ENCODE results near the gene RFX5. TPM values are rescaled to one million over a fixed set of nuclear protein-coding genes. Genes with fewer than 3 reads are reported as not detected.

Gene RFX5
- total and polyA plus RNA-seq, 4 donors: 5.2 to 17.5 (median 11.1) TPM

DNA sequence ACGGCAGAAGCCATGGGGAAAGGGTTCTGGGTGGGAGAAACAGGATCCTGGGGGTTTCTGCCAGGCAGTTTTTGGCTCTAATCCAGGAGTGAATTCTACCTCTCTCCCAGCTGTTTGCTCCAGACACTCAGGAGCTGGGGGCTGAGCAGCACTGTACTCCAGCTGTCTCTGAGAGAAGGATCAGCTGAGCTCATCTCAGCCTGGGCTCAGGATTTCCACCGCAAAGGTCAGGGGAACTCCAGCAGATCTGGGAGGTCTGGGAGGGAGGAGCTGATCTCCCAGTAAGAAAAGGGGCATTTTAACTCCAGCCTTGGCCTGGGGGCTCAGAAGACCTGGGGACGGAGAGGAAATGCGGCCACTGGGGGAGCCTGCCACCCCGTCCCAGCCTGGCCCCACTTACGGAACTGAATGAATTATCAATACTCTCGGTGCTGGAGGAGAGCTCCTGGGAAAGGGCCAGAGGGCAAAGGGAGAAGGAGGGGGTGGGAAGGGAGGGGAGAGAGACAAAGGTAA, 37.2 kb downstream of the RFX5 start (continued):
- TF ChIP-seq, protein P1, sequence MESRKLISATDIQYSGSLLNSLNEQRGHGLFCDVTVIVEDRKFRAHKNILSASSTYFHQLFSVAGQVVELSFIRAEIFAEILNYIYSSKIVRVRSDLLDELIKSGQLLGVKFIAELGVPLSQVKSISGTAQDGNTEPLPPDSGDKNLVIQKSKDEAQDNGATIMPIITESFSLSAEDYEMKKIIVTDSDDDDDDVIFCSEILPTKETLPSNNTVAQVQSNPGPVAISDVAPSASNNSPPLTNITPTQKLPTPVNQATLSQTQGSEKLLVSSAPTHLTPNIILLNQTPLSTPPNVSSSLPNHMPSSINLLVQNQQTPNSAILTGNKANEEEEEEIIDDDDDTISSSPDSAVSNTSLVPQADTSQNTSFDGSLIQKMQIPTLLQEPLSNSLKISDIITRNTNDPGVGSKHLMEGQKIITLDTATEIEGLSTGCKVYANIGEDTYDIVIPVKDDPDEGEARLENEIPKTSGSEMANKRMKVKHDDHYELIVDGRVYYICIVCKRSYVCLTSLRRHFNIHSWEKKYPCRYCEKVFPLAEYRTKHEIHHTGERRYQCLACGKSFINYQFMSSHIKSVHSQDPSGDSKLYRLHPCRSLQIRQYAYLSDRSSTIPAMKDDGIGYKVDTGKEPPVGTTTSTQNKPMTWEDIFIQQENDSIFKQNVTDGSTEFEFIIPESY (IDR thresholded peaks at IDR 0.05): no peak
- TF ChIP-seq HNF4A (conservative IDR thresholded peaks at IDR 0.05) (peak; percentile 63 to 71), SP1 (IDR thresholded peaks at IDR 0.05) (peak; percentile 11), FOXA2 (IDR thresholded peaks at IDR 0.05) (no peak), GABPA (IDR thresholded peaks at IDR 0.05 in 1 of 2, conservative IDR thresholded peaks at IDR 0.05 in 1 of 2) (no peak), EGR1 (IDR thresholded peaks at IDR 0.05; ENCODE audit: low read depth in 2 of 2) (no peak), TAF1 (conservative IDR thresholded peaks at IDR 0.05) (no peak)
- TF ChIP-seq, protein P2, sequence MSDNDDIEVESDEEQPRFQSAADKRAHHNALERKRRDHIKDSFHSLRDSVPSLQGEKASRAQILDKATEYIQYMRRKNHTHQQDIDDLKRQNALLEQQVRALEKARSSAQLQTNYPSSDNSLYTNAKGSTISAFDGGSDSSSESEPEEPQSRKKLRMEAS (IDR thresholded peaks at IDR 0.05): no peak

DNA sequence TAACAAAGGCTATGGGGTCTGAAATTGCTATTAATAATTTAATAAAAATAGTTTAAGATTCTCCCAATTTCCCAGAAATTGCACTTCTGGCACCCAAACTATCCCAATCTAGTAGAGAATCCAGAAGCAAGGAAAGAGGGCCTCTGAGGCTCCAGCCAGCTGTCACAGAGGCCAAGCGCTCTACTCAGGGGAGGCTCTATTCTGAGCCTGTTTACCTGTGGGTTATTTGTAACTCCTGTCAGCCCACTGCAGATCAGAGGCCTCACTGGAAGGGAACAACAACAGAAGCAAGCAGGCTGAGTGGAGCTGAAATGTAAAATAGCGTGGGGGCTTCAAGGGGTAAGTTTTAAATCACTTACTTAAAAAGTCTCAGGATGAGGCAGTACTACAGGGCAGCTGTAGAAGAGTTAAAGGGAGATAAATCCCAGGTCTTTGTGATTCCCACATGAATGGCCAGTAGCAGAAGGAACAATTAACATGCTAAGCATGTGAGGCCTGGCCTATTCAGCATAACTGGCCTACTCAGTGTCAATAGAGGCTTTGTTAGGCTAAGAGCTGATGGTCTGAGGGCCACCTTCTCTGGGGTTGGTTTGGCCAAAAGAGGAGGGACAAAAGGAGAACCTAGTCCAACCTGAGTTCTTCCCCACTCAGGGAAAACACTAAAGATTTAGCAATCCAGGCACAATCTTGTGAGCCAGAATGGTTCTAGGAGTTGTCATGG, 52.1 kb downstream of the RFX5 start:
- 95% methylated on average over 2 of the region's 2 CpGs for WGBS
- H3K4me1 ChIP-seq (ENCODE audit: control insufficient read depth in 4 of 4, insufficient read depth in 4 of 4, low read length in 3 of 4): no peaks in the 10 kb centered on the region
- no peaks in the 10 kb centered on the region for H3K9me3 ChIP-seq (ENCODE audit: control insufficient read depth in 4 of 4, low read length in 3 of 4)
- TF ChIP-seq RXRA (IDR thresholded peaks at IDR 0.05) (no peak), GABPA (IDR thresholded peaks at IDR 0.05 in 1 of 2, conservative IDR thresholded peaks at IDR 0.05 in 1 of 2) (no peak), SP1 (IDR thresholded peaks at IDR 0.05) (no peak)
- TF ChIP-seq, protein P3, sequence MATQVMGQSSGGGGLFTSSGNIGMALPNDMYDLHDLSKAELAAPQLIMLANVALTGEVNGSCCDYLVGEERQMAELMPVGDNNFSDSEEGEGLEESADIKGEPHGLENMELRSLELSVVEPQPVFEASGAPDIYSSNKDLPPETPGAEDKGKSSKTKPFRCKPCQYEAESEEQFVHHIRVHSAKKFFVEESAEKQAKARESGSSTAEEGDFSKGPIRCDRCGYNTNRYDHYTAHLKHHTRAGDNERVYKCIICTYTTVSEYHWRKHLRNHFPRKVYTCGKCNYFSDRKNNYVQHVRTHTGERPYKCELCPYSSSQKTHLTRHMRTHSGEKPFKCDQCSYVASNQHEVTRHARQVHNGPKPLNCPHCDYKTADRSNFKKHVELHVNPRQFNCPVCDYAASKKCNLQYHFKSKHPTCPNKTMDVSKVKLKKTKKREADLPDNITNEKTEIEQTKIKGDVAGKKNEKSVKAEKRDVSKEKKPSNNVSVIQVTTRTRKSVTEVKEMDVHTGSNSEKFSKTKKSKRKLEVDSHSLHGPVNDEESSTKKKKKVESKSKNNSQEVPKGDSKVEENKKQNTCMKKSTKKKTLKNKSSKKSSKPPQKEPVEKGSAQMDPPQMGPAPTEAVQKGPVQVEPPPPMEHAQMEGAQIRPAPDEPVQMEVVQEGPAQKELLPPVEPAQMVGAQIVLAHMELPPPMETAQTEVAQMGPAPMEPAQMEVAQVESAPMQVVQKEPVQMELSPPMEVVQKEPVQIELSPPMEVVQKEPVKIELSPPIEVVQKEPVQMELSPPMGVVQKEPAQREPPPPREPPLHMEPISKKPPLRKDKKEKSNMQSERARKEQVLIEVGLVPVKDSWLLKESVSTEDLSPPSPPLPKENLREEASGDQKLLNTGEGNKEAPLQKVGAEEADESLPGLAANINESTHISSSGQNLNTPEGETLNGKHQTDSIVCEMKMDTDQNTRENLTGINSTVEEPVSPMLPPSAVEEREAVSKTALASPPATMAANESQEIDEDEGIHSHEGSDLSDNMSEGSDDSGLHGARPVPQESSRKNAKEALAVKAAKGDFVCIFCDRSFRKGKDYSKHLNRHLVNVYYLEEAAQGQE (IDR thresholded peaks at IDR 0.05): no peak
- TF ChIP-seq, protein P2 (IDR thresholded peaks at IDR 0.05): no peak
- no peak overlapping the region for H3K9ac ChIP-seq (ENCODE audit: low read depth in 1 of 2, low read length in 2 of 2)
- no peak for DNase-seq (ENCODE audit: low spot score)
- H3K27me3 ChIP-seq (ENCODE audit: control insufficient read depth in 4 of 4, insufficient read depth in 4 of 4, low read length in 3 of 4): no peaks in the 10 kb centered on the region
- no peak overlapping the region for H3K4me3 ChIP-seq (ENCODE audit: low read depth in 1 of 3, low read length in 3 of 3)
- no peak overlapping the region for H3K27ac ChIP-seq (ENCODE audit: low read depth in 1 of 2, low read length in 2 of 2)
- H3K36me3 ChIP-seq (ENCODE audit: control insufficient read depth in 4 of 4, insufficient read depth in 3 of 4, low read depth in 1 of 4, low read length in 3 of 4): peaks cover 26 to 90% (median 57%) of the 10 kb centered on the region in 4 donors

DNA sequence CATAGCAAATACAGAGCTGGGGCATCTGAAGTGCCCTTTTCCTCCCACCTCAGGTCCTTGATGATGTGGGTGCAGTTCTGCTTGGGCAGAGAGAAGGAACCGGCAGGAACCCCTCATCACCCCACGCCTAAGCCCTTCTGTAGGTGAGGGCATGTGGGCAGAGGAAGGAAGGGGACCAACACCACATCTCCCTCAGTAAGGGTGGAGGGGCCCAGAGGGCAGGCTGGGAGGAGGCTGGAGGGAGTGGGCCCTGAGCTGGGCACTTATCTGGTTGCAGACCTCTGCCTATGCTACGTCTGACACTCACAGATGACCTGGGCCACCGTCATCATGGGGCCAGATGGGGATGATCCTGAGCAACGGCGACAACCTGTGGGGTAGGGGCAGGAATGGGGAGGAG, 54.0 kb downstream of the RFX5 start:
- peaks cover 26 to 87% (median 50%) of the 10 kb centered on the region in 4 donors for H3K36me3 ChIP-seq (ENCODE audit: control insufficient read depth in 4 of 4, insufficient read depth in 3 of 4, low read depth in 1 of 4, low read length in 3 of 4)
- DNase-seq (ENCODE audit: low spot score): no peak
- no peaks in the 10 kb centered on the region for H3K9me3 ChIP-seq (ENCODE audit: control insufficient read depth in 4 of 4, low read length in 3 of 4)
- no peak overlapping the region for H3K27ac ChIP-seq (ENCODE audit: low read depth in 1 of 2, low read length in 2 of 2)
- H3K9ac ChIP-seq (ENCODE audit: low read depth in 1 of 2, low read length in 2 of 2): no peak overlapping the region
- no peaks in the 10 kb centered on the region for H3K27me3 ChIP-seq (ENCODE audit: control insufficient read depth in 4 of 4, insufficient read depth in 4 of 4, low read length in 3 of 4)
- TF ChIP-seq RAD21 (IDR thresholded peaks at IDR 0.05): no peak
- no peak for TF ChIP-seq JUND (IDR thresholded peaks at IDR 0.05)
- no peak for TF ChIP-seq FOXA1 (IDR thresholded peaks at IDR 0.05)
- no peak for TF ChIP-seq EGR1 (IDR thresholded peaks at IDR 0.05; ENCODE audit: low read depth in 2 of 2)
- TF ChIP-seq, protein P2 (IDR thresholded peaks at IDR 0.05): no peak
- no peak for TF ChIP-seq HNF4G (IDR thresholded peaks at IDR 0.05)
- no peak for TF ChIP-seq FOXA2 (IDR thresholded peaks at IDR 0.05)
- TF ChIP-seq, protein P1 (IDR thresholded peaks at IDR 0.05): no peak
- TF ChIP-seq GABPA (IDR thresholded peaks at IDR 0.05 in 1 of 2, conservative IDR thresholded peaks at IDR 0.05 in 1 of 2): no peak
- no peak overlapping the region for H3K4me3 ChIP-seq (ENCODE audit: low read depth in 1 of 3, low read length in 3 of 3)
- 91% methylated on average over 6 of the region's 6 CpGs for WGBS
- H3K4me1 ChIP-seq (ENCODE audit: control insufficient read depth in 4 of 4, insufficient read depth in 4 of 4, low read length in 3 of 4): no peaks in the 10 kb centered on the region

Measured in liver (tissue), 9 donors.